Activated CD8-positive, alpha-beta memory T cell treated with anti-CD3 and anti-CD28 coated beads for 4 hours (primary cell): ENCODE data around the gene ADAM12.
"Not testable (repeated sequence)": the region's sequence is repeated elsewhere in the genome, so short reads cannot be mapped to it uniquely, and the experiment has no call there.

Source experiments
- DNase-seq, 2 donors: peaks; one replicate each; pipeline ENCODE4 v3.0.0-alpha.2; 2020; ENCODE audit warnings: low read depth in 2 of 2

ADAM12 gene

DNA sequence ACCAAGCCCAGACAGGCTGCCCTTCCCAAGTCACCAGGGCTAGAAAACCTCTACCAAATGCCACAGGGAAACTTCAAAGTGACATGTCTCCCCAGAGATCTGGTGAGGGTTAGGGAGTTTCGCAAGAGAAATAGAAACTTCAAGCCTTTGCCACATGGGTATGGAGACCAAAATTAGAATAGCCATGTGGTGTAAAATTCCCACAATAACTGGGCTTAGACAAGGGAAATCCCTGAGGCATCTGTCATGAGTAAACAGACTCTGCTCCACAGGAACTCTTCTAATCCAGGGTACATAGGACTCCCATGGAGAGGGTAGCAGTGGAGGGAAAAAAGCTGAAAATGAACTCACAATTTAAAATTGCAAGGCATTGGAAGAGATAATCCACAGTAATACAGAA is 14.3 kb downstream of the ADAM12 start:
- DNase-seq = no peak

DNA sequence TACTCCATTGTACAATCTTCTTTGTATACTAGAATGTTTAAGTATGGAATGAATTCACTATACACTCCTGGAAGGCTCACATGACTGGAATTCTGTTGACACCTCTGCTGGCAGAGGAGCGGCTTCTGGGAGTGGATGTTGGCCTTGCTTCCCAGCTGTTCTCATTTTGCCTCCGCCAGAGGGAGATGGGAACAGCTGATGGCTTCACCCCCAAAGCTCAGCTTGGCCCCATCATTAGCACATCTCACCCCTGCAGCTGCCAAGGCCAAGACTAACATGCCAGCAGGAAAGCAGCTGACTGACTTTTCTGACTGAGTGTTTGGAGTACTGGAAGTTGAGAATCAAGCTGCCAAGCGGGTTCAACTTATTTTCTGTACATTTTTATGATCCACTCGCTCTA is 15.1 kb downstream of the ADAM12 start:
- no peak for DNase-seq

GRCh38 chr10:126372396-126372795 is 15.9 kb downstream of the ADAM12 start:
- DNase-seq = no peak

- no peak for DNase-seq
Observed at GRCh38 chr10:126369125-126369710, 19.1 kb downstream of the ADAM12 start.

DNA sequence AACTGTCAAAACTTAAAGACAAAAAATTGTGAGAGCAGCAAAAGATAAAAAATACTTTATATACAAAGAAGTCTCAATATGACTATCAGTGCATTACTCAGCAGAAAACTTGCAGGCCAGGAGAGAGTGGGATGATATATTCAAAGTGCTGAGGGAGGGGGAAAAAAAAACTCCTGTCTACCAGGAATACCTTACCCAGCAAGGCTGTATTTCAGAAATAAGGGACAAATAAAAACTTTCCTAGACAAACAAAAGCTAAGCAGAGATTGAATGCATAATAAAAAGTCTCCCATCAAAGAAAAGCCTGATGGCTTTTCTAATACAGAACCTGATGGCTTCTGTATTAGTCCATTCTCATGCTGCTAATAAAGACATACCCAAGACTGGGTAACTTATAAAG is 31.1 kb downstream of the ADAM12 start:
- DNase-seq = no peak

GRCh38 chr10:126353666-126354065 is 34.6 kb downstream of the ADAM12 start:
- no peak for DNase-seq

GRCh38 chr10:126352453-126352852 is 35.8 kb downstream of the ADAM12 start:
- no peak for DNase-seq

DNA sequence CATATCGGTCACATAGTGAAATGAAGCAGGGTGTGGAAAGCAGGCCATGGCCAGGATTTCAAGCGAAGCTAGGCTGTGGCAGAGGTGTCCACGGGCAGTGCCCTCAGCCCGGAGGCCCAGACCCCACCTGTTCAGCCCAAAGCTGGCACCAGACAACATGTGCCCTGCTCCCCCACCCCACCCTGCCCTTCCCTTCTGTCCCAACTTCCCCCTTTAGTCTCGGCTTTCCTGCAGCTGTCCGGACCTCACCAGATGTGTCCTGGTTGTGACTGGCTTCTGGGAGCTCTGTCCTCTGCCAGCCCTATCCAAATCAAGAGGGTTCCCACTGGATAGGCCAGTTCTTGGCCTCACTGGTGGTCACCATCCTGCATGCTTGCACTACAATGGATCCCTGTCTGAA is 37.3 kb downstream of the ADAM12 start:
- no peak for DNase-seq

- DNase-seq = no peak
Observed at GRCh38 chr10:126350216-126350992, 37.9 kb downstream of the ADAM12 start.

DNA sequence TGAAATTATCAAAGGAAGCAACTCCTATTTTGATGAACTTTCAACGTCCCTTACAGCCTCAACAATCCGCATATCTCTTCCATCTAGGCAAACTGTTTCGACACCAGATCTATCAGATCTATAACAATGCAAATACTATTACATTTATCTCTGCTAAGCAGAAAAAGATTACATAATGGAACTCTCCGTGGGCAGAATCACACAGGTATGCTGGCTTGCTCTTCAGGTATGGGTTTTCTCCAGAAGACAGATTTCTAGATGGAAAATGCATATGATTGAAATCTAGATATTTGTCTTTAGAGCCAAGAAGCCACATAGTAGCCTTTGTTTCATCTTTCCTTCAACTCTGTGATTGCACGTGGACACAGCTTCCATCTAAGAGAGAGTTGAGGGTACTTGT is 38.6 kb downstream of the ADAM12 start:
- no peak for DNase-seq

DNA sequence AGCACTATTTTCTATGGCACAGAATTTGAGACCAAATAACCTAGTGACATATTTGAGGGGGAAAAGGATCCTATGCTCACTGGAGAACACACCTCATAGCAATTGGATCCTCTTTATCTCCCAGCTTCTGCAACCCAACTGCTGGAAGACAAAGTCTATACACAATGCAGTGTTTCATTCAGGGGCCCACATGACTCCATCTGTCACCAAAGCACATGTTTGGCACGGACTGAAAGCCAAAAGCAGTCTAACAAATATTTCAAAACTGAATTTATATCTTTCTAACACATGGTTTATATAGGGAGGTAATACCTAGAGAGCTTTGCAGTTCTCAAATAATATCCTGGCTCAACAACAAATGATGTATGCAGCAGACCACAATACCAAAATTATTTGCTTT is 39.2 kb downstream of the ADAM12 start:
- no peak for DNase-seq

GRCh38 chr10:126343496-126343895 is 44.8 kb downstream of the ADAM12 start:
- not testable (repeated sequence) for DNase-seq

- DNase-seq = no peak
Observed at GRCh38 chr10:126342680-126343079, 45.6 kb downstream of the ADAM12 start.

DNA sequence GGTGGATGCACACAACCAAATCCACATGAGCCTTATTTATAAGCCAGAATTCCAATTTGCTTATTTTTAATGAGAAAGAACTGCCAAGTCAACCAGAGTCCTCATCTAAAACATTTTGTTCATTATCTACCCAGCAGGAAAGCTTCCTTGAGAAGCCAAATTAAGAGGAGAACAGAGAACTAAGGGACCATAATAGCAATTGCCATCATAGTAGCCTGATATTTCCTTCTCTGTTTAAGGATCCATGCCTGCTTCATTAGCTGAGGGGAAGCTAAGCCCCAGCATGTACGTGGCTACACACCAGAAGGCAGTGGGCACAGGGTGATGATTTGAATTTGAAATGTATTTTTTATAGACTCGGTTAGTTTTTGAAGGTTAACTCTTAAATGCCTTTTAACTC is 46.8 kb downstream of the ADAM12 start:
- no peak for DNase-seq

- DNase-seq = no peak
Observed at GRCh38 chr10:126337251-126337810, 50.9 kb downstream of the ADAM12 start.

GRCh38 chr10:126336801-126337200 is 51.5 kb downstream of the ADAM12 start:
- DNase-seq = no peak

GRCh38 chr10:126334272-126334671 is 54.0 kb downstream of the ADAM12 start:
- no peak for DNase-seq

DNA sequence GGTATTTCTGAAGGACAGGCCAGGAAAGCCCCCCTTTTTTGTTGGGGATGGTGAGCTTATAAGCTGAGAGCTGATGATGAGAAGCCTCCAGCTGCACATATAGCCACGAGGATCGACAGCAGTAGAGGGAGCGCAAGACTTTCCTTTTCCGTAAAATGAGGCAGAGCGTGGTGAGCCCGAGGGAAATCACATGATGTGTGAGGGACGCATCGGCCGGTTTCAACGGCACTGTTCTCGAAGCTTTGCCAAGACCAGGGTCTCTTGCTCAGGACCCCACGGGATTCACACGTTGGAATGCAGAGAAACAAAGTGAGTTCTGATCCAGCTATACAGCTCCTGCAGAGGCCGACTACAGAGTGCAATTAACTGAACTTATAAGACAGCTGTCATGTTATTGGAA is 55.7 kb downstream of the ADAM12 start:
- DNase-seq = no peak

DNA sequence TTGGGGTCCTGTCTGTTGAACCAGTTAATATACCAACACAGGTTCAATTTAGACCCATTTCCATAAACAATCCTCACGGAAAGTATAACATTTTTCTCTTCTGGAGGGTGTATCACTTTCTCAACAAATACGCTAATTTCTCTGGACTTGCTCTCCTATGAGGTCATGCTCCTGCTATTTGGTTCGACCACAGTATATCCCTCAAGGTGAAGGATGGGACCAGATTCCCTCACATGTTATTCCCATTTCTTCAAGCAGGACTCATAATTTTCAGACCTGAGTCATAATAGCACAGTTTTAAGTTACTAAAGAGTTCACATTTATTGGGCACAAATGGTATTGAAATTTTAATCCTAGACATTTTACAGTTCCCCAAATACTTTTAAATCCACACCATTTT is 57.2 kb downstream of the ADAM12 start:
- DNase-seq = no peak

- DNase-seq = no peak
Observed at GRCh38 chr10:126324826-126325225, 63.5 kb downstream of the ADAM12 start.

DNA sequence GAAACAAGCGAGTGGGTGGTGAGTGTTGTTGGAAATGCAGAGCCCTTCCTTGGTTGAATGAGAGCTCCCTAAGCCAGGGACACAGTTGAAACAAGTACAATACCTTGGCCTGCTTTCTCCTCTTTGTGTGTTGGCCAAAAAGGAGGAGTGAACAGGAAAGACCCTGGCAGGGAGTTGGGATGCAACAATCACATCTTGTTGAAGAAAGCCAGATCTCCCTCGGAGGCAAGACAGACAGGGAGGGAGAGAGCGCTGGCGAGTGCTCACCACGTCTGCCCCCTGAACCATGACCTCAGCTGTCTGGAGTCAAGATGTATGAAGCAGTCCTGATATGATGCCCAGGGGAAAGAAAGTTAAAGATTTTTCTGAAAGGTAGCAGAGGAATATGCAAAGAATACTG is 66.8 kb downstream of the ADAM12 start:
- no peak for DNase-seq

GRCh38 chr10:126317751-126318150 is 70.5 kb downstream of the ADAM12 start:
- no peak for DNase-seq

DNA sequence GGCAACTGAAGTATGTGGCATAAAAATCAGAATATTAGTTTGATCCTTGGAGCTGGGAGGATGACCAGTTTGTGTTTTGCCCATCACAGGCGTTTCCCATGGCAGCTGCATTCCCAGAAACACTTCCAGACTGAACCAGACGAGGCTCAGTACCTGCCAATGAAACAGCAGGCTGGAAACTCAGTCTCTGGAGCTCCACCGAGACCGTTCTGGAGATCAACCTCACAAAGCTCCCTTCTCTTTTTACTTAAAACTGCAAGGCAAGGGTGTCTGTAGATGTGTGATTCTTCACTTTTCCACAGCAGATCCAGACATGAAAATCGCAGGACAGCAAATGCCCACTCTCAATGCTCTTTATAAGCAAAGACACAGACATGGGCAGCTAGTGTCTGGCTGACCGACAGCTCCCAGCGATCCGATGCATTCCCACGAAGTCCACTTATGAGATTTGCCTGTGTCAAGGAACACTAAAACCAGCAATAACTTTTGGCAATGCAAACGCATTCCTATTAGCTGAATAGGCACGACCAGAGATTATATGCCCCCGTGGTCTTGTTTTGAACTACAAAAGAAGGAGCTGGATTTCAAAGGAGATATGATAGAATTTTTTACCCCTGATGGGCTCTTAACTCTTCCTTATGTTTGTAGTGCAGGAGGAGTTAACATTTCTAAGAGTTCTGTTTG is 72.6 kb downstream of the ADAM12 start:
- no peak for DNase-seq
